Stomach (tissue), 9 donors: ENCODE results near the gene WDR4. TPM values are rescaled to one million over a fixed set of nuclear protein-coding genes. Genes with fewer than 3 reads are reported as not detected.
A peak's percentile ranks its signal among the peaks of the same experiment; 100 is the strongest.
"Not testable (repeated sequence)": the region's sequence is repeated elsewhere in the genome, so short reads cannot be mapped to it uniquely, and the experiment has no call there.

Experiments used
- DNase-seq, 2 donors: peaks; one replicate each; pipeline versions ENCODE4 v3.0.0 to v3.0.0-alpha.2; 2013 to 2019
- H3K27ac ChIP-seq, 5 donors: fragments of 200-600 bp in 4 of 5; sonication (generic) in 4 of 5; one replicate each; pipeline ENCODE4 v1.5.1; 2013 to 2019; ENCODE audit warnings: mild to moderate bottlenecking in 1 of 5, moderate library complexity in 1 of 5
- H3K27me3 ChIP-seq, 3 donors: fragments of 200-600 bp; sonication (generic); one replicate each; pipeline ENCODE4 v1.5.1; 2017 to 2019; ENCODE audit warnings: mixed run types in 1 of 3
- H3K36me3 ChIP-seq, 4 donors: fragments of 200-600 bp; sonication (generic); 1 replicate in 3 of 4; 2 replicates in 1 of 4; pipeline ENCODE4 v1.5.1; 2016 to 2019
- H3K4me1 ChIP-seq, 4 donors: fragments of 200-600 bp; sonication (generic); one replicate each; pipeline ENCODE4 v1.5.1; 2016 to 2019
- H3K4me3 ChIP-seq, 4 donors: fragments of 200-600 bp; sonication (generic) in 3 of 4; one replicate each; pipeline ENCODE4 v1.5.1; 2016 to 2019; ENCODE audit warnings: mild to moderate bottlenecking in 1 of 4
- H3K9me3 ChIP-seq, 4 donors: fragments of 200-600 bp; sonication (generic); one replicate each; pipeline ENCODE4 v1.5.1; 2016 to 2019
- EP300 ChIP-seq: sonication (generic); formaldehyde crosslinking; IDR thresholded peaks from one replicate; pipeline ENCODE4 v1.6.1; 2017; ENCODE audit warnings: antibody characterized with exemption
- POLR2A ChIP-seq, 4 donors: fragments of 450-650 bp; IDR thresholded peaks; one replicate each; pipeline ENCODE4 v1.6.1; 2016; ENCODE audit warnings: antibody characterized with exemption in 4 of 4, control low read depth in 2 of 4, mild to moderate bottlenecking in 1 of 4, moderate library complexity in 1 of 4
- POLR2AphosphoS5 ChIP-seq, 3 donors: sonication (generic); formaldehyde crosslinking; IDR thresholded peaks; one replicate each; pipeline ENCODE4 v1.6.1; 2016; ENCODE audit warnings: antibody characterized with exemption in 3 of 3
- WGBS, 5 donors: extraction: QIAGEN DNeasy Blood & Tissue Kit in 3 of 5; methylation state at CpG; one replicate each; pipeline versions ENCODE4 v1.1.5 to v1.1.7; 2013 to 2018; 5-methylcytosine and 5-hydroxymethylcytosine counted together
- intact Hi-C: fragments of 100-400 bp; cut with DNase I; formaldehyde crosslinking; loops from one replicate; pipeline ENCODE4 v1.15.1; 2023; ENCODE audit warnings: low total_unique reads
- polyA plus RNA-seq, 3 donors: library from polyadenylated mRNA; stranded (reverse); fragments of 200-250 nt; gene quantifications; one replicate each; pipeline ENCODE4 v1.2.3, GENCODE V29; 2013
- total RNA-seq, 5 donors: library from RNA; depleted of rRNA; stranded (reverse); fragments of >200 nt; gene quantifications; one replicate each; pipeline versions ENCODE4 v1.1.0 to v1.2.3, GENCODE V29; 2014 to 2016
- TF ChIP-seq, protein P1 (sequence below), 7 experiments: fragments of 450-650 bp in 4 of 7; fragments of 200-600 bp in 3 of 7; sonication (generic) in 3 of 7; IDR thresholded peaks; one replicate each; pipeline ENCODE4 v1.5.1; 2016 to 2019; ENCODE audit warnings: antibody characterized with exemption in 7 of 7, control low read depth in 2 of 7, mild to moderate bottlenecking in 1 of 7
- donor health status: healthy with polysubstance abuse.
- donor health status: Bipolar disorder and iron deficiency.
- donor health status: healthy.

Gene WDR4
- total and polyA plus RNA-seq, 8 donors, result 7.5 to 285 (median 9.5) TPM

DNA sequence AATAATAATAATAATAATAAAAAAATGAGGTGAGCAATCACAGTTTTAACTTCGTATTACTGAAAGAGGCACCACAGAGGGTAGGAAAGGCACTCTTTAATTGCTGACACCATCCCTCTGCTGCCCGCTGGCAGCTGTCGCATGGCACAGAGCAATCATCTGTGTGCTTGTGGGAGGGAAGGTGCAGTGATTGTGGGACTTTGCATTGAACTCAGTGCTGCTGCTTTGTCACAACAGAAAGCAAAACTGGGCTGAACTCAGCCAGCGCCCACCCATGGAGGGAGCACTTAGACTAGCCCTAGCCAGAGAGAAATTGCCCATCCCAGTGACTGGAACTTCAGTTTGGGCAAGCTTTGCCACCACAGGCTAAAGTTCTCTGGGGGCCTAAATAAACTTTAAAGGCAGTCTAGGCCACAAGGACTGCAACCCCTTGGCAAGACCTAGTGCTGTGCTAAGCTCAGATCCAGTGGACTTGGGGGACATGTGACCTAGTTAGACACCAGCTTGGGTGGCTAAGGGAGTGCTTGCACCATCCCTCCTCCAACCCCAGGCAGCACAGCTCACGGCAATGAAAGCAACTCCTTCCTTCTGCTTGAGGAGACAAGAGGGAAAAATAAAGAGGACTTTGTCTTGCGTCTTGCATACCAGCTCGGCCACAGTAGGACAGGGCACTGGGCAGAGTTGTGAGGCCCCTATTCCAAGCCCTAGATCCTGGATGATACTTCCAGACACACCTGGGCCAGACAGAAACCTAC lies 59.3 kb downstream of the WDR4 start:
- Histone ChIP-seq H3K4me3 (no peak overlapping the region), H3K4me1 (peaks cover 0 to 7% (median 3%) of the 10 kb centered on the region in 4 donors), H3K9me3 (no peaks in the 10 kb centered on the region), H3K27me3 (peaks cover 0 to 10% (median 0%) of the 10 kb centered on the region in 3 donors), H3K36me3 (no peaks in the 10 kb centered on the region), H3K27ac (no peak overlapping the region)
- TF ChIP-seq, protein P1, sequence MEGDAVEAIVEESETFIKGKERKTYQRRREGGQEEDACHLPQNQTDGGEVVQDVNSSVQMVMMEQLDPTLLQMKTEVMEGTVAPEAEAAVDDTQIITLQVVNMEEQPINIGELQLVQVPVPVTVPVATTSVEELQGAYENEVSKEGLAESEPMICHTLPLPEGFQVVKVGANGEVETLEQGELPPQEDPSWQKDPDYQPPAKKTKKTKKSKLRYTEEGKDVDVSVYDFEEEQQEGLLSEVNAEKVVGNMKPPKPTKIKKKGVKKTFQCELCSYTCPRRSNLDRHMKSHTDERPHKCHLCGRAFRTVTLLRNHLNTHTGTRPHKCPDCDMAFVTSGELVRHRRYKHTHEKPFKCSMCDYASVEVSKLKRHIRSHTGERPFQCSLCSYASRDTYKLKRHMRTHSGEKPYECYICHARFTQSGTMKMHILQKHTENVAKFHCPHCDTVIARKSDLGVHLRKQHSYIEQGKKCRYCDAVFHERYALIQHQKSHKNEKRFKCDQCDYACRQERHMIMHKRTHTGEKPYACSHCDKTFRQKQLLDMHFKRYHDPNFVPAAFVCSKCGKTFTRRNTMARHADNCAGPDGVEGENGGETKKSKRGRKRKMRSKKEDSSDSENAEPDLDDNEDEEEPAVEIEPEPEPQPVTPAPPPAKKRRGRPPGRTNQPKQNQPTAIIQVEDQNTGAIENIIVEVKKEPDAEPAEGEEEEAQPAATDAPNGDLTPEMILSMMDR (IDR thresholded peaks at IDR 0.05), result no peak
- TF ChIP-seq POLR2AphosphoS5 (IDR thresholded peaks at IDR 0.05) (no peak), POLR2A (IDR thresholded peaks at IDR 0.05) (no peak), EP300 (no peak)
- 85 to 88% (median 87%) methylated on average over 7 of the region's 7 CpGs for WGBS, 5 donors
- DNase-seq, result no peak
- intact Hi-C loops, result loop anchor here (10.0 kb wide), 2 partner anchors 165 to 225 kb away; partner anchors contain the start of gene PDE9A

DNA sequence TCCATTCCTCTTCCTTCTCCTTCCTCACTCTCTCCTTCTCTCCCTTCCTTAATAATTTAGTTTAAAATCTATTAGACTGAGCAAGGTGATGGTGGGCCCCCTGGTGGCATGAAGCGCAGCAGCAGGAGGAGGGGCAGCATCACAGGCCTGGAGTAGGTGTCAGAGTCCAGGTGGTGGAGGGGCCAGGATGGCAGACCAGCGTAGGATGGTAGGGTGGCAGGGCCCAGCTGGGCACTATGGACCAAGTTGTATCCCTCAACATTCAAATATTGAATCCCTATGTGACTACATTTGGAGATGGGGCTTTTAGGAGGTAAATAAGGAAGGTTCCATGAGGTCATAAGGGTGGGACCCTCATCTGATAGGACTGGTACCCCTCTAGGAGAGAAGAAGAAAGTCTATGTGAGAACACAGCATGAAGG lies 61.0 kb downstream of the WDR4 start:
- DNase-seq, result peak; percentile 75 to 78
- peaks cover 0 to 10% (median 0%) of the 10 kb centered on the region in 3 donors for H3K27me3 ChIP-seq
- H3K27ac ChIP-seq, result no peak overlapping the region
- H3K4me3 ChIP-seq, result no peak overlapping the region
- intact Hi-C loops, result loop anchor here (10.0 kb wide), 1 partner anchor 224 kb away; no protein-coding TSS in a partner anchor
- H3K9me3 ChIP-seq, result no peaks in the 10 kb centered on the region
- H3K4me1 ChIP-seq, result peaks cover 0 to 7% (median 3%) of the 10 kb centered on the region in 4 donors
- no peaks in the 10 kb centered on the region for H3K36me3 ChIP-seq
- 11 to 36% (median 26%) methylated on average over 2 of the region's 2 CpGs for WGBS, 5 donors
- peak in 1 of 3 donors; percentile 42 for TF ChIP-seq POLR2AphosphoS5 (IDR thresholded peaks at IDR 0.05)
- no peak for TF ChIP-seq EP300
- TF ChIP-seq, protein P1 (IDR thresholded peaks at IDR 0.05), result peak in 5 of 7 experiments; percentile 84 to 92 (median 88)

DNA sequence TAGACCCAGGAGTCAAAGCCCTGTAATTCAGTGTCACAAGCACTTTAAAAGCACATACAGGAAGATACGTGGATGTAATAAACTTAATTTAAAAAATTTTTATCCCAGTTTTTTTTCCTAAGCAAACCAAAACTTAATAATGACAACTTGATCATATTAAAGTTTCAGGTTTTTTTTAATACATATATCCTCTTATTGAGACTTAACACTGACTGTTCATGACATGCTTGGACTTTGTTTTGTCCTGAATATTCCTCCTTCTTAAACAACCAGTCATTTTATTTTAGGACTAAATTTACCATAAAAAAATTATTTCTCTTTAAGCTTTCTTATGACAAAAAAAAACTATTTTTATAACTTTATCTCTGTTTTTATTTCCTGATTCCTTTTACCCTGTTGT lies 64.1 kb downstream of the WDR4 start:
- intact Hi-C loops, result loop anchor here (10.0 kb wide), 1 partner anchor 220 kb away; no protein-coding TSS in a partner anchor
- H3K36me3 ChIP-seq, result no peaks in the 10 kb centered on the region
- TF ChIP-seq POLR2AphosphoS5 (IDR thresholded peaks at IDR 0.05) (no peak), POLR2A (IDR thresholded peaks at IDR 0.05) (no peak), EP300 (no peak)
- TF ChIP-seq, protein P1 (IDR thresholded peaks at IDR 0.05), result no peak
- H3K4me1 ChIP-seq, result peaks cover 0 to 10% (median 4%) of the 10 kb centered on the region in 4 donors
- H3K27ac ChIP-seq, result no peak overlapping the region
- 86 to 97% (median 87%) methylated on average over 1 of the region's 1 CpG for WGBS, 5 donors
- DNase-seq, result no peak
- H3K9me3 ChIP-seq, result no peaks in the 10 kb centered on the region
- peaks cover 0 to 14% (median 0%) of the 10 kb centered on the region in 3 donors for H3K27me3 ChIP-seq
- no peak overlapping the region for H3K4me3 ChIP-seq

DNA sequence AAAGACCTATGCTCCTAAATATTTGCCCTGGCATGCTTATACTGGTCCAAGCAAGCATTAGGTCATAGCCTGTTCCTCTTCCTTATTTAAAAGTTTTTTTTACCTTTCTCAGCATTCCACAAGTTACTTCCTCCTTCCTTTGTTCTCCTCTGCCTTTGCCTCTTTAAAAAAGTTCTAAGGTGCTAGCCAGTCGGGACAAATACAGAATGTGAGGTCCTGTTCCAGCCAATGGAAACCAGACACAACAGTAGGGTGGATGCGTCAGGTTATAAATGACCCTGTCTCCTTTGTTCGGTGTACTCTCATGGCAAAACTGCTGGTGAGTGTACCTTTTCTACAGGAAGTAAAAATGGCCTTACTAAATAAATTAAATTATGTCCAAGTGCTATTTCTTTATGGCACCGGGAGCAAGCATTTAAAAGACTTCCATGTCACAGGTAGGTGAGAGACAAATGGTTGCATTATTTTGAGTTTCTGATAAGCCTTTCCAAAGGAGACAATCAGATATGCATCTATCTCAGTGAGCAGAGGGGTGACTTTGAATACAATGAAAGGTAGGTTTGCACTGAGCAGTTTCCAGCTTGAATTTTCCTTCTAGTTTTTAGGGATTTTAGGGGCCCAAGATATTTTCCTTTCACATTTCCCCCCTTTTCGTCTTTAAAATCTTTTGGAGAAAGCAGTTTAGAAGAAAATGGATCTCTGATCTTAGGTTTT lies 66.7 kb downstream of the WDR4 start:
- peak in 1 of 2 donors; percentile 57 for DNase-seq
- 23 to 45% (median 39%) methylated on average over 5 of the region's 5 CpGs for WGBS, 5 donors
- not testable (repeated sequence) for H3K36me3 ChIP-seq, H3K9me3 ChIP-seq
- Histone ChIP-seq H3K4me3 (peak overlapping the region; percentile 11 to 24 (median 14)), H3K4me1 (peaks cover 0 to 15% (median 4%) of the 10 kb centered on the region in 4 donors), H3K27ac (peak overlapping the region in 4 of 5 donors; percentile 65 to 88 (median 80)), H3K27me3 (peaks cover 0 to 19% (median 0%) of the 10 kb centered on the region in 3 donors)
- TF ChIP-seq POLR2A (IDR thresholded peaks at IDR 0.05), result peak in 1 of 4 donors; percentile 65
- peak in 2 of 3 donors; percentile 83 to 85 for TF ChIP-seq POLR2AphosphoS5 (IDR thresholded peaks at IDR 0.05)
- intact Hi-C loops, result loop anchor here (10.0 kb wide), 1 partner anchor 218 kb away; no protein-coding TSS in a partner anchor
